Thoracic aorta (tissue), 2 donors: Measurements from ENCODE around the gene PJA1. TPM values are rescaled to one million over a fixed set of nuclear protein-coding genes. Genes with fewer than 3 reads are reported as not detected.

ENCODE experiments used
- ATAC-seq: fragments of 150-250 bp; one replicate; pipeline ENCODE4 v1.8.0; 2017; ENCODE audit warnings: low read depth; ENCODE audit not compliant: insufficient number of reproducible peaks, low FRiP score
- DNase-seq: peaks from one replicate; pipeline ENCODE4 v3.0.0-alpha.2; 2020; ENCODE audit warnings: low spot score
- H3K27ac ChIP-seq, 2 donors: fragments of 200-600 bp; sonication (generic); 1 replicate in 1 of 2; 2 replicates in 1 of 2; pipeline ENCODE4 v1.5.1; 2016; ENCODE audit warnings: mild to moderate bottlenecking in 2 of 2, moderate library complexity in 2 of 2
- H3K27me3 ChIP-seq: fragments of 200-600 bp; sonication (generic); replicated peaks from 2 replicates; pipeline ENCODE4 v1.6.0; 2016; ENCODE audit warnings: mild to moderate bottlenecking; ENCODE audit not compliant: insufficient read depth
- H3K36me3 ChIP-seq: fragments of 200-600 bp; sonication (generic); one replicate; pipeline ENCODE4 v1.5.1; 2016
- H3K4me1 ChIP-seq, 2 donors: fragments of 200-600 bp; sonication (generic); 1 replicate in 1 of 2; 2 replicates in 1 of 2; pipeline versions ENCODE4 v1.5.1 to v1.6.0; 2016; ENCODE audit warnings: low read depth in 2 of 2, mild to moderate bottlenecking in 1 of 2; ENCODE audit not compliant: control insufficient read depth in 1 of 2
- H3K4me3 ChIP-seq: fragments of 200-600 bp; sonication (generic); 2 replicates; pipeline ENCODE4 v1.5.1; 2016; ENCODE audit warnings: mild to moderate bottlenecking
- H3K9me3 ChIP-seq: fragments of 200-600 bp; sonication (generic); 2 replicates; pipeline ENCODE4 v1.5.1; 2016
- total RNA-seq, 2 donors: library from RNA; depleted of rRNA; stranded (reverse); fragments of >200 nt; gene quantifications; one replicate each; pipeline versions ENCODE4 v1.1.0 to v1.2.3, GENCODE V29; 2016
- TF ChIP-seq, protein P1 (sequence below): fragments of 200-600 bp; sonication (generic); IDR thresholded peaks from one replicate; pipeline ENCODE4 v1.5.1; 2019; ENCODE audit warnings: antibody characterized with exemption

The PJA1 gene
- 10 to 100 TPM; 16.2 to 19.0 TPM for total RNA-seq

DNA sequence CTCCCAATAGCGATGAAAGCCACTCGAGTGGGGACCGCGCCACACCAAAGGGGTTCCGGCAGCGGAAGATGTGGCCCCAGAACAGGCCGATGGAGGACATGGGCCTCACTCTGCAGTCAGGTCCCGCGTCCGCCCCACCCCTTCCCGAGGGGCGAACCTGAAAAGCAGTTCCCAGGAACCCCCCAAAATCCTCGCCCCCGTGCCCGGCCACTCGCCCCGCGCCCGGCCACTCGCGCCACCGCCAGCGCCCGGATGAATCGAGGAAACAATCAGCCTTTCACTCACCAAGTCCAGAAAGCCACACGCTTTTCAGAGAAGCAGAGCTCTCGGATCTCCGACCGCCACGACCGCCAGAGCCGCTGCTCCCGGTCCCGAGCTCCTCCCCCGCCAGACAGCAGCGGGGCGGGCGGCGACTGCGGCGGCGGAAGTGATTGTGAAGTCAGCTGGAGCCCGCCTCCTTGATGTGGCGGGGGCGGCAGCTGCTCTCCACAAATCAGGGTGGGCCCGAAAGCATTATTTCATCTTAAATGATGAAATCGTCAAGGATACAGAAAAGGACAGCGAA is at the start of gene PJA1:
PJA1 (minus strand) TSS at position 367 of the 565 bp plus-strand sequence. CDS start 2,380 bp downstream, outside the sequence.
- no peaks in the 10 kb centered on the region for H3K9me3 ChIP-seq
- H3K27me3 ChIP-seq: no peaks in the 10 kb centered on the region
- H3K4me3 ChIP-seq: peak within 1 kb of the TSS; percentile 84
- peak; percentile 25 for DNase-seq
- no peak for ATAC-seq
- no peaks in the 10 kb centered on the region for H3K36me3 ChIP-seq
- TF ChIP-seq, protein P1, sequence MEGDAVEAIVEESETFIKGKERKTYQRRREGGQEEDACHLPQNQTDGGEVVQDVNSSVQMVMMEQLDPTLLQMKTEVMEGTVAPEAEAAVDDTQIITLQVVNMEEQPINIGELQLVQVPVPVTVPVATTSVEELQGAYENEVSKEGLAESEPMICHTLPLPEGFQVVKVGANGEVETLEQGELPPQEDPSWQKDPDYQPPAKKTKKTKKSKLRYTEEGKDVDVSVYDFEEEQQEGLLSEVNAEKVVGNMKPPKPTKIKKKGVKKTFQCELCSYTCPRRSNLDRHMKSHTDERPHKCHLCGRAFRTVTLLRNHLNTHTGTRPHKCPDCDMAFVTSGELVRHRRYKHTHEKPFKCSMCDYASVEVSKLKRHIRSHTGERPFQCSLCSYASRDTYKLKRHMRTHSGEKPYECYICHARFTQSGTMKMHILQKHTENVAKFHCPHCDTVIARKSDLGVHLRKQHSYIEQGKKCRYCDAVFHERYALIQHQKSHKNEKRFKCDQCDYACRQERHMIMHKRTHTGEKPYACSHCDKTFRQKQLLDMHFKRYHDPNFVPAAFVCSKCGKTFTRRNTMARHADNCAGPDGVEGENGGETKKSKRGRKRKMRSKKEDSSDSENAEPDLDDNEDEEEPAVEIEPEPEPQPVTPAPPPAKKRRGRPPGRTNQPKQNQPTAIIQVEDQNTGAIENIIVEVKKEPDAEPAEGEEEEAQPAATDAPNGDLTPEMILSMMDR: no peak
- peaks cover 0 to 5% of the 10 kb centered on the region in 2 donors for H3K4me1 ChIP-seq
- H3K27ac ChIP-seq: peak within 1 kb of the TSS; percentile 74 to 81

DNA sequence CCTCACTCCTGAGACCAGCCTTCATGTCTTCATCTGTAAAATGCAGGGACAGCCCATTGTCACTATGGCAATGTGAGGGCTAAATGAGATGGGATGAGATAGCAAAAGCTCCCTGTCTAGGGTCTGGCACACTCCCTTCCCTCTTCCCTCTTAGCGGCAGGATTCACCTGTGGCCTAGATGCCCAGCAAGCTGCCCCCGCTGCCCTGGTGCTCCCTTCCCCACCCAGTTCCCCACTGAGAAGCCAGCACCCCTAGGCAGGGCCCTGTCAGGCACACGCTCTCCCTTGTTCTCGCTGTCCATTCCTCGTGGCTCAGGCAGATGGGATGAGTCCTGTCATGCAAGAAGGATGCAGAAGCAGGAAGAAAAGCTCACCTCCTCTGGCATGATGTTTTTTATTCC is 49.2 kb upstream of the PJA1 start:
- TF ChIP-seq, protein P1: no peak
- no peak overlapping the region for H3K27ac ChIP-seq
- H3K4me1 ChIP-seq: peaks cover 0 to 6% of the 10 kb centered on the region in 2 donors
- no peak for ATAC-seq
- no peaks in the 10 kb centered on the region for H3K27me3 ChIP-seq
- no peaks in the 10 kb centered on the region for H3K9me3 ChIP-seq
- H3K36me3 ChIP-seq: no peaks in the 10 kb centered on the region
- no peak overlapping the region for H3K4me3 ChIP-seq
- DNase-seq: no peak

GRCh38 chrX:69211701-69212100 is 46.4 kb upstream of the PJA1 start:
- no peak overlapping the region for H3K4me3 ChIP-seq
- DNase-seq (no peak), ATAC-seq (no peak)
- H3K9me3 ChIP-seq: no peaks in the 10 kb centered on the region
- no peaks in the 10 kb centered on the region for H3K27me3 ChIP-seq
- H3K27ac ChIP-seq: no peak overlapping the region
- peaks cover 0 to 2% of the 10 kb centered on the region in 2 donors for H3K4me1 ChIP-seq
- TF ChIP-seq, protein P1: no peak
- no peaks in the 10 kb centered on the region for H3K36me3 ChIP-seq

- DNase-seq (no peak), ATAC-seq (no peak)
- TF ChIP-seq, protein P1: no peak
- H3K4me3 ChIP-seq: no peak overlapping the region
- H3K36me3 ChIP-seq: no peaks in the 10 kb centered on the region
- H3K4me1 ChIP-seq: no peaks in the 10 kb centered on the region
- no peak overlapping the region for H3K27ac ChIP-seq
- H3K27me3 ChIP-seq: no peaks in the 10 kb centered on the region
- no peaks in the 10 kb centered on the region for H3K9me3 ChIP-seq
Observed at GRCh38 chrX:69210581-69210980, 45.3 kb upstream of the PJA1 start.

GRCh38 chrX:69207216-69207615 is 42.0 kb upstream of the PJA1 start:
- H3K27ac ChIP-seq: no peak overlapping the region
- H3K4me1 ChIP-seq: no peaks in the 10 kb centered on the region
- TF ChIP-seq, protein P1: no peak
- no peak for DNase-seq
- no peak for ATAC-seq
- H3K4me3 ChIP-seq: no peak overlapping the region
- no peaks in the 10 kb centered on the region for H3K36me3 ChIP-seq
- no peaks in the 10 kb centered on the region for H3K27me3 ChIP-seq
- H3K9me3 ChIP-seq: no peaks in the 10 kb centered on the region
